ENCODE results near the gene ZNF423.

DNA sequence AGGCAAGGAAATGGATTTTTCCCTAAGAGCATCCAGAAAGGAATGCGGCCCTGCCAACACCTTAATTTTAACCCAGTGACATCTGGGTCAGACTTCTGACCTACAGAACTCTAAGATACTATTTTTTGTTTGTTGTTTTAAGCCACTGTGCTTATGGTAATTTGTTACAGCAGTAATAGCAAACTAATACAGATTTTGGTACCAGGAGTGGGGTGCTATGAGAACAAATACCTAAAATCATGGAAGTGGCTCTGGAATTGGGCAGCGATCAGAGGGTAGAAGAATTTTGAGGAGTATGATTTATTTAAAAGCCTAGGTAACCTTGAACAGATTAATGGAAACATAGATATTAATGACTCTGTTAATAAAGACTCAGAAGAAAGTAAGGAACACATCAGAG is 208.2 kb downstream of the ZNF423 start:
- no peak for TF ChIP-seq GATA2 (IDR thresholded peaks at IDR 0.05; ENCODE audit: low read depth, low read length)
- no peak for TF ChIP-seq GATA3 (IDR thresholded peaks at IDR 0.05; ENCODE audit: low read depth, low read length)

Data from SH-SY5Y (cell line).